GM21515 (cell line): Measurements from ENCODE around the gene HYDIN.
"Not testable (repeated sequence)": the region's sequence is repeated elsewhere in the genome, so short reads cannot be mapped to it uniquely, and the experiment has no call there.

Experiments
- ATAC-seq: cut with Tn5 transposase; IDR thresholded peaks from one replicate; pipeline ENCODE4 v1.9.1; 2021; ENCODE audit not compliant: unreplicated experiment

Gene HYDIN

DNA sequence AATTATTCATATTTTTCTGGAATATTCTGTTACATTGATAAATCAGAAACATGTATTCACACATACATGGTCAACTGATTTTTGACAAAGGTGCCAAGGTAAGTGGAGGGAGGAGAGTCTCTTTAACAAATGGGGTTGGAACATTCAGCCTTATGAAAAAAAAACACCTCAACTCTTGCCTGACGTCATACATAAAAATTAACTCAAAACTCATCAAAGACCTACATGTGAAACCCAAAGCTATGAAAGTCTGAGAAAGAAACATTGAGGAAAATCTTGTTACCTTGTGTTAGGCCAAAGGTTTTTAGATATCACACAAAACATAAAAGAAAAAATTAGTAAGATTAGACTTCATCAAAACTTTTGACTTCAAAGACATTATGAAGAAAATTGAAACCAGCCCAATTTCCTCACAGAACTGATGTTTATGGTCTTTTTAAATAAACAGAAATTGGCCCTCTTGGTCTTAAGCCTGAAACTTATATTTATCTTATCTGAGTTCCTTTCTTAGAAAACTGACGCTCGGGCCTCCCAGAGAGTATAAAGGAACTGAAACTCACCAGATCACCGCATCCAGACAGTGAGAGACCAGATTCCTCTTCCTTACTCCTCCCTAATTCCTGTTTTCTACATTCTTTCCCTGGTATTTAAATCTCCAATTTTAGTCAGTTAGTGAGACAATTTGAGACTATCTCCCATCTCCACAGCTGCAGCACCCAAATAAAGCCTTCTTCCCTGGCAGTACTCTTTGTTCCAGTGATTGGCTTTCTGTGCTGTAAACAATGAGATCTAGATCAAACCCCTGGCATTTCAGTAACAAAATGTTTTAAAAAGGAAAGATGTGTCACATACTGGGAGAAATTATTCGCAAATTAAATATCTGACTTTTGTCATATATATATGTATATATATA is 4.0 kb downstream of the HYDIN start:
- ATAC-seq = no peak

- ATAC-seq = no peak
These were observed 5.4 kb downstream of the HYDIN start for GRCh38 chr16:71225145-71225544.

DNA sequence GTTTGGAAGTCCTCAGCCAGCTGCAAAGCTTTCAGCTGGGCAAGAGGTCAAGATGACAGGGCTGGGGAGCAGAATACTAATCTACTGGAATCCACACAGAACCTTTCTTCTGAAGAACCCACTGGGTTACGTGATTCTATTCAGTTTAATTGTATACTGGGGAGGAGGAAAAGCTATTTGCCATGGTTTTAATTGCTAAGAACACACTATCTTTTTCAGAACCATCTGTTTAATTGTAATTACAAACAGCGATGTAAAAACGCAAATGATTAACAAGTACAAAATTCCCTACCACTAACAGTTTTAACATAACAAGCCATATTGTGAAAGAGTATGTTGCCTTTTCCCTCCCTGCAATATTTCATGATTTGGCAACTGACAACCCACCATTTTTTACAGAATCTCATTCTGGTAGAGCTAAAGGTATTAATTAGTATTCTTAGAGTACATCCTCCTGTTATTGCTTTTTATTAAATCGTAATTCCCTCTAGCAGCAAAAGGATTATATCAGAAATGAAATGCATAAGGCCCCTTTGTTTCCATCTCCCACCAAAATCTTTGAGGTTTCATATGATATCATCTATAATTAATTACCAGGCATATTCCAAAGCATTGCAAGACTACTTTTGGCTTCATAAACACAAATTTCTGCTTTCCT is 12.1 kb downstream of the HYDIN start:
- no peak for ATAC-seq

DNA sequence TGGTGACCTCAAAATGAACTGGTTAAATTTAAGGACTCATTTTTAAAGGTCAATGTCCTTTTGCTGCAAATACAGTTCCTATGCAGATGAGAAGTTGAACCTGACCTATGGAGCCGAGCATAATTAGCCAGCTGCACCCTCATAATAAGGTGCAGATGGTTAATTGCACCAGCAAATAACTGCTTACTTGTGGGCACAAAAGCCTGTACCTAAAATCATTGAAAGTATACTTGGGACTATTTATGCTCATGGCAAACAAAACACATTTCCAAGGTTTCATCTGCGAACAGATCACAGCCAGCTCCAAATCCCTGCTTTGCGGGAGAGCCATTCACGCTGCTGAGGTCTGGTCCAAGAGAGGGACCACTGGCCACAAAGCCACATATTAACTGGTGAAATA is 13.0 kb downstream of the HYDIN start:
- no peak for ATAC-seq

- ATAC-seq = no peak
These were observed 13.8 kb downstream of the HYDIN start for GRCh38 chr16:71216714-71217113.

- no peak for ATAC-seq
These were observed 15.7 kb downstream of the HYDIN start for GRCh38 chr16:71214746-71215381.

- ATAC-seq = no peak
These were observed 24.9 kb downstream of the HYDIN start for GRCh38 chr16:71205482-71206131.

DNA sequence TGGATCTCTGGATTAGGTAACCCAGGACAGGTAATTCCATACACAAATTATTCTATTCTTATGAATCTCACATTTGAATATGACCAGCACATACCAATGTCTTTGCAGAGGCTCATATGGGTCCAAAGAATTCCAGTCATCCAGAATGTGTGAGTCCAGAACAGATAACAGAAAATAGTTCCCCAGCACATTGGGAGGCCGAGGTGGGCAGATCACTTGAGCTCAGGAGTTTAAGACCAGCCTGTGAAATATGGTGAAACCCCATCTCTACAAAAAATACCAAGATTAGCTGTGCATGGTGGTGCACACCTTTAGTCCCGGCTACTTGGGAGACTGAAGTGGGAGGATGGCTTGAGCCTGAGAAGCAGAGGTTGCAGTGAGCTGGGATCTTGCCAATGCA is 26.9 kb downstream of the HYDIN start:
- ATAC-seq = no peak

DNA sequence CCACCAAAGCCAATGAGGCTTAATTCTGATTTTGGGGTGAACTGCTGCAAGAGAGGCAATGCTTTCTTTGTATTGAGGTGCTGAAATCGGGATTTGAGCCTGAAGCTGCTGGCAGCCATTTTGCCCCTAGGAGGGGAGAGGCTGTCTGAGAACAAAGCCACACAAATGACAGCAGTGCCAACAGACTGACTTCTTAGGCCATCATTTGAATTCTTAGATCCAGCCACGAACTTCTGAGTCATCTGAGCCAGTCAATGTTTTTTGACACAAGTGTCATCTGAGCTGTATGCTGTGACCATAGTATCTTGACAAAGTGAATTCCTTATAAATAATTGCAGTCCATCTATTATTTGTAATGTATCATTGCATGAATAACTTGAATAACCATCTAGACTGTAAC is 29.0 kb downstream of the HYDIN start:
- ATAC-seq = no peak

DNA sequence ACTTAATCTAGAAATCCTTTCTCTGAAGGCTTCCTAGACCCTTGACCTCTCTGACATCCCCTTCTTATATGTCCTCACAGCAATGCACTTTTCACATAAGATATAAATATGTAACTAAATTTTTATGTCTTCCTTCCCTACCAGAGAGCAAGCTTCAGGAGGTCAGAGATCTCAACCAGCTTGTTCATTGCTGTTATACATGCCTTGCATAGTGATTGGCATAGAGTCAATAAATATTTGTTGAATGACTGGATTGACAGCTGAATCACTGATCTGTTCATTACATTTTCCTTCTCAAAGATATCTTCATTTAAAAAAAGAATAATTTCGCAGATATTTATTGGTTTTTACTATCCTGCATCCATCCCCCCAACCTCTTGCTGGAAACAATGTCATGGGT is 29.5 kb downstream of the HYDIN start:
- no peak for ATAC-seq

GRCh38 chr16:71198408-71198807 is 32.1 kb downstream of the HYDIN start:
- ATAC-seq = no peak

- ATAC-seq = no peak
These were observed 38.1 kb downstream of the HYDIN start for GRCh38 chr16:71192387-71192786.

GRCh38 chr16:71188956-71189712 is 41.4 kb downstream of the HYDIN start:
- no peak for ATAC-seq

DNA sequence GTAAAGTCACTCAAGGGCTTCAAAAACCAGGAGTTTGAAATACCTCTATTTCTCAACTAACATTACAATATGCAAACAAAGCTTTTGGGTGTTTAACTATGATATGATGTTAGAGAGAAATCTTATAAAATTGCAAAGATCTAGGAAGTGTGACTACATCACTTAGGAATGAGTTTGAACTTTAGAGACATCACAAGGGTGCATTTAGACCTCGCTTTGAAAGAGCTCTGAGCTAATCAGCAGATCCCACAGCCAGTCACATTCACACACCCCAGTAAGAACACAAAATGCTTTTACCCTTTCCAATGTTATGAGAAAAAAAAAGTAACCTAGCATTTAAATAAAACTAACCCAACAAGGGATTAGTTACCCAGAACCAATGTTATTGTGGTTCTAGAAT is 45.2 kb downstream of the HYDIN start:
- no peak for ATAC-seq

DNA sequence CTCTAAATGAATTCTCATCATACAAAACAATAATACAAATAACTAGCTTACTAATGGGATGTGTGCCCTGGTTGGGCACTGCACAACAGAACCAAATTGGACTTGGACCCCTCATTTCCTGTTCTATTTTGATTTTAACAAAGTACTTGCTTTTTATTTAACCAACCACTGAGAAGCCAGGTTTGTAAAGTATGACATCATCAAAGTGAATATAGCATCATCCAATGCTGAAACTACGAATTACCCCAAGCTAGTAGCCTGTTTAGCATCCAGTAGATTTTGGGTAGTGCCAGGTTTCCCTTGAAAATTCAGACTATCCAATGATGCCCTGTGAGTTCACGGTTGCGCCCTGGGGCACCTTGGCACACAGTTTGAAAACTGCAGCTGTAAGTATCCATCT is 51.0 kb downstream of the HYDIN start:
- no peak for ATAC-seq

DNA sequence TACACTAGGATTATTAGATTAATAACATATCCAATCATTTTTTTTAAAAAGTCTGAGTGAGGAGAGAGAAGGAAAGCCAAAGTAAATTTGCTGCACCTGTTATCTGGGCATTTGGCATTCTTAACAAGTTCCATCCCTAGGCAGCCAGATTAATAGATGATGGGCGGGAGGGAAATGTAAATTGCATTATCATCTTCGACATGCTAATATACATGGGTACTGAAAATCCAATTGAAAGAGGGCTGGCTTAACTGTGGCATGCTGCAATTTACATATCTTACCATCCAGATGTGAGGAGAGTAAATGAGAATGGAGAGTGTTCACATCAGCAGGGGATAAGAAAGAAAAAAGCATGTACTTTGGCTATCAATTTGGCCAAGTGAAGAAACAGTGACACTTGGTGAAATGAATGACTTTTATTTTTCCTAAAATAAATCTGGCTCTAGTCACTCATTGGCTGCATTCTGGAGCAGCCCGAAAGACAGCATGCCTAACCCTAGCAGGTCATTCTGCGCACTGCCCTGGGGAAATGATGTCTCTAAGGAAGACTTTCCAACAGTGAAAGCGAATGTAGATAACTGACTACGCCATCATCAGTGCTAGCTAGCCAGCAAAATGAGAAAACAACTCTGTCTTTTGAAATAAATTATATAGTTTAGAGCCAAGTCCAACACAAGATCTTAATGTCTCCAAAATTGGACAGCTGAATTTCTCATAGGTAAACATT is 57.9 kb downstream of the HYDIN start:
- ATAC-seq = no peak

DNA sequence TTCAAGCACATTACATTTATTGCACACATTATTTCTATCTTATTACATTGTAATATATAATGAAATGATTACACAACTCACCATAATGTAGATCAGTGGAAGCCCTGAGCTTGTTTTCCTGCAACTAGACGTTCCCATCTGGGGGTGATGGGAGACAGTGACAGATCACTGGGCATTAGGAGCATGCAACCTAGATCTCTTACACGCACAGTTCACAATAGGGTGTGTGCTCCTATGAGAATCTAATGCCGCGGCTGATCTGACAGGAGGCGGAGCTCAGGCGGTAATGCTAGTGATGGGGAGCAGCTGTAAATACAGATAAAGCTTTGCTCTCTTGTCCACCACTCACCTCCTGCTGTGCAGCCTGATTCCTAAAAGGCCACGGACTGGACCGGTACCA is 69.5 kb downstream of the HYDIN start:
- ATAC-seq = not testable (repeated sequence)

DNA sequence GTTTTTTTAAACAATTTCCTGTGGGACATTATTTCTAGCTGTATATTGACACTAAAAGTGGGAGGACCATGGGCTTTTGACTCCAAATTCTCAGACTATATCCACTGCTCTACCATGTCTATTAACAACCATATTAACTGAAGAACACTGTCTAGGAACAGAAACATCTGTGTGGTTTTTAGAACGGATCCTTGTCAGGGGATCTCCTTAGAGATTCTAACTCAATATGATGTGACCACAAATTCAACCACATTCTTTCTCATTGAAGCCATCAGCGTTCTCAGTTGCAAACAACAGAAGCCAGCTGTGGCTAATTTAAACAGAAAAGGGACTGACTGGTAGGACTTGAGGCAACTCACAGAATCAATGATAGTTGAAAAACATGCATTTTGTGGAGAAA is 73.2 kb downstream of the HYDIN start:
- not testable (repeated sequence) for ATAC-seq

DNA sequence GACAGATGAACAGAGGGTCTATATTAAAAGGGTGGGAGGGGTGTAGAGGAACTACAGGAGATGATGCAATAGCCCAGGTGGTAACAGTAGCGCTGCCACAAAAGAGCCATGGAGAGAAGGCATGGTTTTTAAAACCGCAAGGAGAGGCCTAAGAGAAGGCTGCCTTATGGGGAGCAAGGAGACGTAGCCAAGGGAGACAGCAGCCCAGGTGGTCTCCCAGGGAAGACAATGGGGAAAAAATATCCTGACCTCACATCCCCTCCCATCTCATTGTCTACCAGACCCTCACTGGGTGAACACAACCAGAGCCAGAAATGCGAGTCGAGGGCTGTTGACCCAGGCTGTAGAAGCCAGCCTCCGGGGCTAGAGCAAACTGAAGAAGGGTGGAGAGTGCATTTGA is 77.2 kb downstream of the HYDIN start:
- ATAC-seq = not testable (repeated sequence)

DNA sequence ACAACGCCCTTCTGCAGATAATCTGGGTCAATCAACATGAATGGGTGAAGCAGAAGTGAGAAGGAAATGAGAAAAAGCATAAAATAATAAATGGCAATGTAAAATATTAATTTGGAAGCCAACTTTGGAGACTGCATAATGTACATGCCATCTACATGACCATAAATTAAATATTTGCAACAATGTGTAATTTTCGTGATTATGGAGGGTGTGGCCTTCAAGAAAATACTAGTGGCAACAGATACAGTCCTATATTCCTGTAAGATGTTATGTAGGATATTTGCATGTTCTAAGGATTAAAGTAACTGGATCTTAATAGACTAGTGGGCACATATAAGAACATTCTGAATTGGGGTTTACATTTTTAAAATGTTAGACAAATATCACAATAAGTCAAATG is 78.9 kb downstream of the HYDIN start:
- ATAC-seq = not testable (repeated sequence)
